Right atrium auricular region (tissue), 2 donors: ENCODE measurements around the gene ITGAE. TPM values are rescaled to one million over a fixed set of nuclear protein-coding genes. Genes with fewer than 3 reads are reported as not detected.

Experiments
- DNase-seq: peaks from one replicate; pipeline ENCODE4 v3.0.0-alpha.2; 2019; ENCODE audit warnings: low spot score
- H3K27ac ChIP-seq, 2 donors: fragments of 200-600 bp; sonication (generic); 1 replicate in 1 of 2; 2 replicates in 1 of 2; pipeline ENCODE4 v1.5.1; 2016 to 2019
- H3K27me3 ChIP-seq, 2 donors: fragments of 200-600 bp; sonication (generic); one replicate each; pipeline versions ENCODE4 v1.5.1 to v1.6.0; 2017 to 2019
- H3K36me3 ChIP-seq: fragments of 200-600 bp; sonication (generic); one replicate; pipeline ENCODE4 v1.5.1; 2016
- H3K4me1 ChIP-seq, 2 donors: fragments of 200-600 bp; sonication (generic); one replicate each; pipeline versions ENCODE4 v1.5.1 to v1.6.0; 2017 to 2019
- H3K4me3 ChIP-seq, 2 donors: fragments of 200-600 bp; sonication (generic); 1 replicate in 1 of 2; 2 replicates in 1 of 2; pipeline ENCODE4 v1.5.1; 2017 to 2019; ENCODE audit warnings: mild to moderate bottlenecking in 1 of 2, moderate library complexity in 1 of 2
- H3K9me3 ChIP-seq, 2 donors: fragments of 200-600 bp; sonication (generic); one replicate each; pipeline ENCODE4 v1.5.1; 2019
- CTCF ChIP-seq, 2 donors: fragments of 200-600 bp; sonication (generic); IDR thresholded peaks; one replicate each; pipeline ENCODE4 v1.5.1; 2019; ENCODE audit warnings: antibody characterized with exemption in 2 of 2
- total RNA-seq, 2 donors: library from RNA; depleted of rRNA; stranded (reverse); fragments of >200 nt; gene quantifications; one replicate each; pipeline ENCODE4 v1.1.0, GENCODE V29; 2016

Gene ITGAE
- total RNA-seq, 2 donors from 2014 or later, result 23.4 to 26.1 TPM

- Histone ChIP-seq H3K36me3 (peaks cover 47% of the 10 kb centered on the region), H3K27me3 (no peaks in the 10 kb centered on the region), H3K27ac (peak overlapping the region; percentile 67 to 84), H3K9me3 (no peaks in the 10 kb centered on the region), H3K4me3 (no peak overlapping the region), H3K4me1 (peaks cover 0 to 22% of the 10 kb centered on the region in 2 donors)
- DNase-seq, result no peak
- TF ChIP-seq CTCF (IDR thresholded peaks at IDR 0.05), result no peak
Observed at GRCh38 chr17:3835410-3836229, 34.6 kb upstream of the ITGAE start.

GRCh38 chr17:3834811-3835210, 33.8 kb upstream of the ITGAE start:
- DNase-seq, result no peak
- peaks cover 46% of the 10 kb centered on the region for H3K36me3 ChIP-seq
- H3K27ac ChIP-seq, result peak overlapping the region; percentile 67 to 84
- no peaks in the 10 kb centered on the region for H3K9me3 ChIP-seq
- H3K27me3 ChIP-seq, result no peaks in the 10 kb centered on the region
- TF ChIP-seq CTCF (IDR thresholded peaks at IDR 0.05), result no peak
- H3K4me1 ChIP-seq, result peaks cover 0 to 22% of the 10 kb centered on the region in 2 donors
- no peak overlapping the region for H3K4me3 ChIP-seq

GRCh38 chr17:3828852-3829232, 27.9 kb upstream of the ITGAE start:
- H3K4me1 ChIP-seq, result peaks cover 0 to 17% of the 10 kb centered on the region in 2 donors
- H3K4me3 ChIP-seq, result no peak overlapping the region
- no peak for DNase-seq
- H3K27ac ChIP-seq, result peak overlapping the region; percentile 76 to 86
- no peaks in the 10 kb centered on the region for H3K27me3 ChIP-seq
- TF ChIP-seq CTCF (IDR thresholded peaks at IDR 0.05), result no peak
- H3K9me3 ChIP-seq, result no peaks in the 10 kb centered on the region
- H3K36me3 ChIP-seq, result peaks cover 46% of the 10 kb centered on the region

GRCh38 chr17:3828151-3828851, 27.3 kb upstream of the ITGAE start:
- Histone ChIP-seq H3K4me3 (no peak overlapping the region), H3K27me3 (no peaks in the 10 kb centered on the region), H3K4me1 (peaks cover 0 to 17% of the 10 kb centered on the region in 2 donors), H3K36me3 (peaks cover 48% of the 10 kb centered on the region), H3K9me3 (no peaks in the 10 kb centered on the region), H3K27ac (peak overlapping the region; percentile 76 to 86)
- DNase-seq, result no peak
- TF ChIP-seq CTCF (IDR thresholded peaks at IDR 0.05), result no peak

- peaks cover 0 to 17% of the 10 kb centered on the region in 2 donors for H3K4me1 ChIP-seq
- H3K9me3 ChIP-seq, result no peaks in the 10 kb centered on the region
- H3K27ac ChIP-seq, result peak overlapping the region; percentile 76 to 86
- peak in 1 of 2 donors; percentile 60 for TF ChIP-seq CTCF (IDR thresholded peaks at IDR 0.05)
- H3K36me3 ChIP-seq, result peaks cover 54% of the 10 kb centered on the region
- no peaks in the 10 kb centered on the region for H3K27me3 ChIP-seq
- no peak overlapping the region for H3K4me3 ChIP-seq
- no peak for DNase-seq
Observed at GRCh38 chr17:3827124-3827773, 26.3 kb upstream of the ITGAE start.
